ENCODE data around the gene PTPA. TPM values are rescaled to one million over a fixed set of nuclear protein-coding genes. Genes with fewer than 3 reads are reported as not detected.

PTPA gene
- polyA plus RNA-seq, 1 donor from 2014 or later: 62.8 TPM

DNA sequence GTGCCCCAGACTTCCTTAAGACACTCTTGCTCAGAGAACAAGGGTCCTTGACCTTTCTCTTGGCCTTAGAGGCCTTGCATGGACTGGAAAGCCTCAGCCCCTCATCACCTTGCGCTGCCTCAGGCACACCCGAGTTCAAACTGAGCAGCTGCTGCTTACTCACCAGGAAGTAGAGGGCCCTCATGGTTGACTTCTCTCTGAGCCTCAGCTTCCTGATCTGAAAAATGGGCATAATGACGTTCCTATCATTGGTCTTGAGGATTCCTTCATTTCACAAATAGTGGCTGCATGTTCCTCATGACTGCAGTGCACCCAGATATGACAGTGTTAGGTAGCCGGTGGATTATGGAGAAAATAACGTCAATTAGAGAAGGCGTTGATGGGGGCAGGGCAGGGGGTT is 38.2 kb downstream of the PTPA start:
- Histone ChIP-seq H3K79me2 (replicated peaks; ENCODE audit: insufficient read depth, low read length) (no peaks in the 10 kb centered on the region), H3K27ac (ENCODE audit: low read length) (no peak overlapping the region), H3K27me3 (ENCODE audit: insufficient read depth, low read depth, low read length) (no peaks in the 10 kb centered on the region), H3K4me2 (ENCODE audit: low read length) (no peak overlapping the region), H3K9ac (ENCODE audit: low read length) (no peak overlapping the region), H3K4me3 (ENCODE audit: low read length) (no peak overlapping the region), H3K36me3 (ENCODE audit: insufficient read depth, low read length) (no peaks in the 10 kb centered on the region), H3K9me2 (ENCODE audit: insufficient read depth, low read length) (no peaks in the 10 kb centered on the region), H2AFZ (ENCODE audit: low read depth, low read length) (no peak overlapping the region), H3K9me3 (ENCODE audit: low read length) (no peaks in the 10 kb centered on the region), H3F3A (ENCODE audit: insufficient read depth, low read length, poor library complexity, severe bottlenecking) (no peaks in the 10 kb centered on the region), H4K20me1 (ENCODE audit: insufficient read depth) (no peaks in the 10 kb centered on the region)
- TF ChIP-seq MXI1 (conservative IDR thresholded peaks at IDR 0.05; ENCODE audit: poor library complexity, severe bottlenecking) (no peak), EP300 (conservative IDR thresholded peaks at IDR 0.05; ENCODE audit: poor library complexity, severe bottlenecking) (no peak), RAD21 (conservative IDR thresholded peaks at IDR 0.05) (no peak), TAF1 (IDR thresholded peaks at IDR 0.05; ENCODE audit: low read depth) (no peak), SMC3 (conservative IDR thresholded peaks at IDR 0.05; ENCODE audit: poor library complexity) (no peak), EZH2 (IDR thresholded peaks at IDR 0.05; ENCODE audit: borderline replicate concordance, insufficient read depth, low read length, poor library complexity, severe bottlenecking) (no peak), POLR2AphosphoS5 (IDR thresholded peaks at IDR 0.05) (no peak)
- TF ChIP-seq, protein P1, sequence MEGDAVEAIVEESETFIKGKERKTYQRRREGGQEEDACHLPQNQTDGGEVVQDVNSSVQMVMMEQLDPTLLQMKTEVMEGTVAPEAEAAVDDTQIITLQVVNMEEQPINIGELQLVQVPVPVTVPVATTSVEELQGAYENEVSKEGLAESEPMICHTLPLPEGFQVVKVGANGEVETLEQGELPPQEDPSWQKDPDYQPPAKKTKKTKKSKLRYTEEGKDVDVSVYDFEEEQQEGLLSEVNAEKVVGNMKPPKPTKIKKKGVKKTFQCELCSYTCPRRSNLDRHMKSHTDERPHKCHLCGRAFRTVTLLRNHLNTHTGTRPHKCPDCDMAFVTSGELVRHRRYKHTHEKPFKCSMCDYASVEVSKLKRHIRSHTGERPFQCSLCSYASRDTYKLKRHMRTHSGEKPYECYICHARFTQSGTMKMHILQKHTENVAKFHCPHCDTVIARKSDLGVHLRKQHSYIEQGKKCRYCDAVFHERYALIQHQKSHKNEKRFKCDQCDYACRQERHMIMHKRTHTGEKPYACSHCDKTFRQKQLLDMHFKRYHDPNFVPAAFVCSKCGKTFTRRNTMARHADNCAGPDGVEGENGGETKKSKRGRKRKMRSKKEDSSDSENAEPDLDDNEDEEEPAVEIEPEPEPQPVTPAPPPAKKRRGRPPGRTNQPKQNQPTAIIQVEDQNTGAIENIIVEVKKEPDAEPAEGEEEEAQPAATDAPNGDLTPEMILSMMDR (IDR thresholded peaks at IDR 0.05; ENCODE audit: poor library complexity, severe bottlenecking): no peak
- TF ChIP-seq, protein P2, sequence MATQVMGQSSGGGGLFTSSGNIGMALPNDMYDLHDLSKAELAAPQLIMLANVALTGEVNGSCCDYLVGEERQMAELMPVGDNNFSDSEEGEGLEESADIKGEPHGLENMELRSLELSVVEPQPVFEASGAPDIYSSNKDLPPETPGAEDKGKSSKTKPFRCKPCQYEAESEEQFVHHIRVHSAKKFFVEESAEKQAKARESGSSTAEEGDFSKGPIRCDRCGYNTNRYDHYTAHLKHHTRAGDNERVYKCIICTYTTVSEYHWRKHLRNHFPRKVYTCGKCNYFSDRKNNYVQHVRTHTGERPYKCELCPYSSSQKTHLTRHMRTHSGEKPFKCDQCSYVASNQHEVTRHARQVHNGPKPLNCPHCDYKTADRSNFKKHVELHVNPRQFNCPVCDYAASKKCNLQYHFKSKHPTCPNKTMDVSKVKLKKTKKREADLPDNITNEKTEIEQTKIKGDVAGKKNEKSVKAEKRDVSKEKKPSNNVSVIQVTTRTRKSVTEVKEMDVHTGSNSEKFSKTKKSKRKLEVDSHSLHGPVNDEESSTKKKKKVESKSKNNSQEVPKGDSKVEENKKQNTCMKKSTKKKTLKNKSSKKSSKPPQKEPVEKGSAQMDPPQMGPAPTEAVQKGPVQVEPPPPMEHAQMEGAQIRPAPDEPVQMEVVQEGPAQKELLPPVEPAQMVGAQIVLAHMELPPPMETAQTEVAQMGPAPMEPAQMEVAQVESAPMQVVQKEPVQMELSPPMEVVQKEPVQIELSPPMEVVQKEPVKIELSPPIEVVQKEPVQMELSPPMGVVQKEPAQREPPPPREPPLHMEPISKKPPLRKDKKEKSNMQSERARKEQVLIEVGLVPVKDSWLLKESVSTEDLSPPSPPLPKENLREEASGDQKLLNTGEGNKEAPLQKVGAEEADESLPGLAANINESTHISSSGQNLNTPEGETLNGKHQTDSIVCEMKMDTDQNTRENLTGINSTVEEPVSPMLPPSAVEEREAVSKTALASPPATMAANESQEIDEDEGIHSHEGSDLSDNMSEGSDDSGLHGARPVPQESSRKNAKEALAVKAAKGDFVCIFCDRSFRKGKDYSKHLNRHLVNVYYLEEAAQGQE (IDR thresholded peaks at IDR 0.05; ENCODE audit: borderline replicate concordance): no peak

DNA sequence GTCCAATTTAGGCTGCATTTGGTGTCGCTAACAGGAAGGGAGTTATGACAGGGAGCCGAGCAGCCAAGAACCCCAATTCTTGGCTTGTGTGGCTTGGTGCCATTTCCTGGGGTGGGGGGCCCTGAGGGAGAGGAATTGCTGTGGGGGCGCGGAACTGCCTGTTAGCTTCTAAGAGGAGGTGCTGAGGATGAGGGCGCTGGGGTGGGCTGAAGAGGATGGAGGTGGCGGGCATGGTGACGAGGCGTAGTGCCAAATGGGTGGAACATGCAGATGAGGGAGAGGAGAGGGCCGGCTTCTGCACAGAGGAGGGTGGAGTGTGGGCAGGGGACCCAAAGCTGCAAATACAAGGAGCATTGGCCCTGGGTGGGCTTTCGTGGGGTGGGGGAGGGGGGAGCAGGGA is 38.9 kb downstream of the PTPA start:
- Histone ChIP-seq H4K20me1 (ENCODE audit: insufficient read depth) (no peaks in the 10 kb centered on the region), H3K36me3 (ENCODE audit: insufficient read depth, low read length) (no peaks in the 10 kb centered on the region), H3K9ac (ENCODE audit: low read length) (no peak overlapping the region), H3K27me3 (ENCODE audit: insufficient read depth, low read depth, low read length) (no peaks in the 10 kb centered on the region), H3K27ac (ENCODE audit: low read length) (no peak overlapping the region), H3K4me3 (ENCODE audit: low read length) (no peak overlapping the region), H3F3A (ENCODE audit: insufficient read depth, low read length, poor library complexity, severe bottlenecking) (no peaks in the 10 kb centered on the region), H3K9me3 (ENCODE audit: low read length) (no peaks in the 10 kb centered on the region), H2AFZ (ENCODE audit: low read depth, low read length) (no peak overlapping the region), H3K4me2 (ENCODE audit: low read length) (no peak overlapping the region), H3K79me2 (replicated peaks; ENCODE audit: insufficient read depth, low read length) (no peaks in the 10 kb centered on the region), H3K9me2 (ENCODE audit: insufficient read depth, low read length) (no peaks in the 10 kb centered on the region)
- no peak for TF ChIP-seq EP300 (conservative IDR thresholded peaks at IDR 0.05; ENCODE audit: poor library complexity, severe bottlenecking)
- TF ChIP-seq SMC3 (conservative IDR thresholded peaks at IDR 0.05; ENCODE audit: poor library complexity): no peak
- no peak for TF ChIP-seq MXI1 (conservative IDR thresholded peaks at IDR 0.05; ENCODE audit: poor library complexity, severe bottlenecking)
- TF ChIP-seq TAF1 (IDR thresholded peaks at IDR 0.05; ENCODE audit: low read depth): no peak
- TF ChIP-seq POLR2AphosphoS5 (IDR thresholded peaks at IDR 0.05): no peak
- TF ChIP-seq, protein P1 (IDR thresholded peaks at IDR 0.05; ENCODE audit: poor library complexity, severe bottlenecking): no peak
- TF ChIP-seq EZH2 (IDR thresholded peaks at IDR 0.05; ENCODE audit: borderline replicate concordance, insufficient read depth, low read length, poor library complexity, severe bottlenecking): no peak
- TF ChIP-seq, protein P2 (IDR thresholded peaks at IDR 0.05; ENCODE audit: borderline replicate concordance): no peak
